Diencephalon (tissue), 1 donor: ENCODE results near the gene LRRC8E. TPM values are rescaled to one million over a fixed set of nuclear protein-coding genes. Genes with fewer than 3 reads are reported as not detected.

Experiments
- total RNA-seq: library from RNA; depleted of rRNA; stranded (reverse); fragments of >200 nt; gene quantifications from one replicate; pipeline ENCODE4 v1.2.3, GENCODE V29; 2014

Gene LRRC8E
- total RNA-seq = under 0.01 TPM

DNA sequence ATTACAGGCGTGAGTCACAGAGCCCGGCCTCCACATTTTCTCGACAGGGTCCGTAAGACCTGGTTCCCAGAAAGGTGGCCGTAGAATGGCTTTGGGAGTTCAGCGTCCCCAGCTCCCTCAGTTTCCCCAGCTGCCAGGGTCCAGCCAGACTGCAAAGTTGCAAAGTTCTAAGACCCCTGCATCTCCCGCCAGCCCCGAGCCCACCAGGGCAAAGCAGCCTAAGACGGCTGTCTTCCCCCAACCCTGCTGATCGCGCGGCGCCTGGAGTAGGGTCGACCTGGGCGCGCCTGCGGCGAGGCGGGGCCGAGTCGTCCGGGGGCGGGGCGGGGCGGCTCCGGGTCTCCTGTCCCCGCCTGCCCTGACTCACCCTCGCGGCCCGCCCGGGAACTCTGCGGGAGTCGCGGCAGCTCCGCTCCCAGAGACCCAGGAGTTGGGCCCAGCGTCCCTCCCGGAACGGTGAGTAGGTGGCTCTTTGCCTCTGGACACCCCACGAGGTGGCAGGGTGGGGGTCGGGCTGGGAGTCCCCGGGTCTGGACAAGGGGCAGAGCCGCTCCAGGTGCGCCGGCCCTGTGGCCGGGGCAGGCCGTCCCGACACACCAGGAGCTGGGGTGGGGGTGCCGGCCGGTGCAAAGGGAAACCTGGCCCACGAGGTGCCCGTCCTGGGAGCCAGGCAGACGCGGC, at the start of gene LRRC8E:
TSS of gene LRRC8E (plus strand) at position 366 of the 681 bp plus-strand sequence. CDS start 7,094 bp downstream, outside the sequence.

DNA sequence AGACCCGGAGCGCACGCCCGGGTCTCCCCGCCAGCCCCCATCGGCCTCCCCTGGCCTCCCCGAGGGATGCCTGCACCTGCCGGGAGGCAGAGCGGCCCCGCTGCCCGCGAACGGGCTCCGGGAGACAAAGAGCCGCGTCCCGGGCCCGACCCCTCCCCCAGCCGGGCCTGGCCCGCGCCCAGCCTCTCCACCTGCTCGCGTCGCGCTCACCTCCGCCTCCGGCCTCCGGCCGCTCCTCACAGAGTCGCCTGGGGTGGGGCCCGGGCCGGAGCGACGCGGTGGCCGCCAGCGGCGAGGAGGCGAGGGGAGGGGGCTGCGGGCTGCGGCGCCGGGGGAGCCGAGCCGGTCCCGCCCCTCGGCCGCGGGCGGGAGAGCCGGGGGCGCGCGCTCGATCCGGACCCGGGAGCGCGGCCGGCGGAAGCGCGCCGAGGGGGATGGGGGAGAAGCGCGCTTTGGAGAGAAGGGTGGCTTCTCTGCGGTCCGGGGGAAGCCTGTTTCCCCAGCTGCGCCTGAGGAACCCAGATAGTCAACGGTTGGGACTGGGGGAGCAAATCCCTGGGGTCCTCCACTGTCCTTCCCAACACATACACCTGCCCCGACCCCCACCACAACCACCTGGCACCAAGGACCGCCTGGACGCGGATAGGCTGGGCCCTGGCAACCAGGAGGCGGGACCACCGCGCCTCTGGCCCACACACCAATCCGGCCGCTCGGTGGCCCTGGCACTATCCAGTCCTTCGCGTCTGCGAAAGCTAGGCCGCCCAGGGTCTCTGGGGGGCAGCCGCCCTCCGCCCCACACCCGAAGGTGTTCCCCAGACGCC, 14.0 kb upstream of the LRRC8E start, which contains the start of gene PRR36:
TSS of gene PRR36 (minus strand) at position 315 of the 821 bp plus-strand sequence. CDS start 701 bp downstream, outside the sequence.

DNA sequence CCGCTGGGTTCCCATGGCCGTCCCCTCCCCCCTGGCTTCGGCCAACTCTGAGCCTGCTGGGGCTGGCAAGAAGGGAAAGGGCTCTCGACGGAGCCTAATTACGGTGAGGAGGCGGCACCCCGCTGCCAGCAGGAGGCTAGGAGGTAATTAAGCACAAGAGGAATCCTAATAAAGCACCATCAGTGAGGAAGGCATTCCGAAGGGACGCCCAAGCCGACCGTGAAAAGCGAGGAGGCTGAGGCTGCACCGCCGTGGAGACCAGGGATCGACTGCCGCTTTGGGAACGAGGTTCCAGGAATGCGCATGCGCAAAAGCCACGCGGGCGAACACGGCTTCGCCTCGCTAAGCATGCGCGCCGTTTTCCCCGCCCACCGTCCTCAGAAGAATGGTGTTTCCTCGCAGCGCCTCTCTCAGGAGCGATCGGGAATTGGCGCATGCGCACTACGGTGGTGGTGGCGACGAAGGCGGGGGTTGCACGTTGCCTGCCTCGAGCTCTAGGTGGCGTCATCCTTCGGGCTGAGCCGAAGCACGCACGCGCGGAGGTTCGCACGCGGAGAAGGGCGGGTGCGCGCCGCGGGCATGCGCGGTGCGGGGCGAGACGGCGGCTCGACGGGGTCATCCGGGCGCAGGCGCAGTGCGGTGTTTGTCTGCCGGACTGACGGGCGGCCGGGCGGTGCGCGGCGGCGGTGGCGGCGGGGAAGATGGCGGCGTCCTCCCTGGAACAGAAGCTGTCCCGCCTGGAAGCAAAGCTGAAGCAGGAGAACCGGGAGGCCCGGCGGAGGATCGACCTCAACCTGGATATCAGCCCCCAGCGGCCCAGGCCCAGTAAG, 15.1 kb downstream of the LRRC8E start, which contains the start of gene MAP2K7:
TSS of gene MAP2K7 (plus strand) at position 634 of the 830 bp plus-strand sequence. CDS start at position 702, 68 bp downstream.

GRCh38 chr19:7914598-7915045, 26.3 kb downstream of the LRRC8E start, which contains the start of gene TGFBR3L:
TGFBR3L (plus strand) TSS chr19:7914830.

DNA sequence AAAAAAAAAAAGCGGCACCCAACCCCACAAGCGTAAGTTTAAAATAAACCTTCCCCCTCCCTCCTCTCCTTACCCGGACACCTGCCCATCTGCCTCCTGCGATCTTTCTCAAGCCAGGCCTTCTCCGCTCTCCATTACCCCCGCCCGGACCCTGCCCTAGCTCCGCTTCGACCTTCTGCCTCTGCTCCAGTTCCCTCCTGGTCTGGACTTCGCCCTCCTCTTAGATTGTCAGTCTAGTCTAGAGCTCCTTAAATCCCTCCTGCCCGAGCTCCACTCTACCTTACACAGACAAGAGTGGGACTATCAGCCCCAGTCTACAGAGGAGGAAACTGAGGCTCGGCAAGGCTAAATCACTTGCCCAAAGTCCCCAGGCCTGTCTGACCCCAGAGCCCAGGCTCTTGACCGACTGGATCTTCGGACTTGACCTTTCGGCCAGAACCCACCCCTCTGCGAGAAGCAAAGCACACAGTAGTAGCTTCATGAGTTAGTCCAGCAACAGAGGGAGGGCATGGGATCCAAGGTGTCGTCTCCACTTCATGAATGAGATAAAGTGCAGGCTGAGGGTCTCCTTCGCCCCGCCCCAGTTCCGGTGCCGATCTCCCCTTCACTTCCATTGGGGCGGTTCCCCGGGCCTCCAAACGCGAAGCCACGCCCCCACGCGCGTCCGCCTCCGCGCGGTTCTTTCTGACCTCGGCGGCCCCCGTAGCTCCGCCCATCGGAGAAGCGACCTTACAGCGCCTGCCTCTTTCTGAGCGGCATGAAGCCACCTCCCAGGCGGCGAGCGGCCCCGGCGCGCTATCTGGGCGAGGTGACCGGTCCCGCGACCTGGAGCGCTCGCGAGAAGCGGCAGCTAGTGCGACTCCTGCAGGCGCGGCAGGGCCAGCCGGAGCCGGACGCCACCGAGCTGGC, 31.6 kb downstream of the LRRC8E start, which contains the start of gene SNAPC2:
TSS of gene SNAPC2 (plus strand) at position 729 of the 909 bp plus-strand sequence. CDS start at position 758, 29 bp downstream.

GRCh38 chr19:7926021-7926726, 37.9 kb downstream of the LRRC8E start, which contains the start of gene CTXN1:
CTXN1 (minus strand) TSS chr19:7926135; CDS start chr19:7925538, 597 bp downstream.

DNA sequence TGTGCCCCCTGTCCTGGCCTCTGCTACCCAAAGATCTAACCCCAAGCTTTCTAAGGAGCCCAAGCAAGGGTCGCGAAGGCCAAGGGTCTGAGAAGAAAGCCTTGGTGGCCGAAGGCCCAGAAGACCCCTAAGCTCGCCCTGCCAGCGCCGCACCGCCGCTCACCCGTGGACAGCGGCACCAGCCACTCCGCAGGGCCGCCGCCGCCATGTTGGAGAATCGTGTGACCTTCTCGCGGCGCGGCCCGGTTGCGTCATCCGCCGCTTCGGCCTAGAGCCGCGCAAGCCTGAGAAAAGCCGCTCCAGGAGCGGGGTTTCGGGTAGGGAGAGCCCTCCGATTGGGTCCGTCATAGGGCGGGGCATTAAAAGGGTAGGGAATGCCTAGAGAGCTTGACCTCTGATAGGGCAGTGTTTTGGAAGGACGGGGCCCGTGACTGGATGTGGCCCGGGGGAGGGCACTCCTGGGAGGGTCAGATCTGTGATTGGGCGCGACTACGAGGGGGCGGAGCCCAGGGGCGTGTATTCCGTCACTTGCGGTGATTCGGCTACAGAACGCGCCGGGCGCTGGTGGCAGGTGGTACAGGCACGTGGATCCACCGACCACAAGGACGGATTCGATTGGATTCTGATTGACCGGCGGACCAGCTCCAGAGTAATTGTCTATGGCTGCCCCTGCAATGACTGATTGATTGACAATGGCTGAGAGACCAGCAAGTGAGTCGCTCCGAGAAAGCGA, 55.3 kb downstream of the LRRC8E start, which contains the start of gene TIMM44:
TSS of gene TIMM44 (minus strand) at position 223 of the 733 bp plus-strand sequence. CDS start at position 208, 15 bp downstream.

Other genes starting within 250 kb of the LRRC8E start
- 0.92 TPM for gene RETN, start 219.5 kb upstream of the LRRC8E start, total RNA-seq
- gene MCEMP1, start 211.4 kb upstream of the LRRC8E start, total RNA-seq = not detected
- 16.1 TPM for gene TRAPPC5, start 207.7 kb upstream of the LRRC8E start, total RNA-seq
- 0.46 TPM for gene FCER2, start 186.4 kb upstream of the LRRC8E start, total RNA-seq
- 0.92 TPM for gene CLEC4G, start 156.4 kb upstream of the LRRC8E start, total RNA-seq
- 0.69 TPM for gene CD209, start 141.0 kb upstream of the LRRC8E start, total RNA-seq
- gene CLEC4M, start 125.3 kb upstream of the LRRC8E start, total RNA-seq = not detected
- gene EVI5L, start 58.3 kb upstream of the LRRC8E start, total RNA-seq = 55.4 TPM
- gene PRR36, start 14.1 kb upstream of the LRRC8E start, total RNA-seq = 3.5 TPM
- 6.9 TPM for gene MAP2K7, start 15.4 kb downstream of the LRRC8E start, total RNA-seq
- not detected for gene TGFBR3L, start 26.3 kb downstream of the LRRC8E start, total RNA-seq
- gene SNAPC2, start 31.8 kb downstream of the LRRC8E start, total RNA-seq = 7.4 TPM
- gene CTXN1, start 37.6 kb downstream of the LRRC8E start, total RNA-seq = 29.3 TPM
- 34.8 TPM for gene TIMM44, start 55.2 kb downstream of the LRRC8E start, total RNA-seq
- gene ELAVL1, start 117.1 kb downstream of the LRRC8E start, total RNA-seq = 20.8 TPM
- gene CCL25, start 164.2 kb downstream of the LRRC8E start, total RNA-seq = not detected